Liver (tissue), 9 donors: Measurements from ENCODE around the gene STAT5B. TPM values are rescaled to one million over a fixed set of nuclear protein-coding genes. Genes with fewer than 3 reads are reported as not detected.
"Not testable (repeated sequence)": the region's sequence is repeated elsewhere in the genome, so short reads cannot be mapped to it uniquely, and the experiment has no call there.

Experiments
- DNase-seq: peaks from one replicate; pipeline ENCODE4 v3.0.0-alpha.2; 2017; ENCODE audit warnings: low spot score
- H3K27ac ChIP-seq, 2 donors: one replicate each; pipeline ENCODE4 v1.7.0; 2013; ENCODE audit warnings: inconsistent platforms in 2 of 2, low read length in 2 of 2, control low read depth in 1 of 2, low read depth in 1 of 2, mild to moderate bottlenecking in 1 of 2
- H3K27me3 ChIP-seq, 4 donors: one replicate each; pipeline versions ENCODE4 v1.6.1 to v1.7.0; 2013; ENCODE audit warnings: low read length in 3 of 4, inconsistent platforms in 1 of 4, mild to moderate bottlenecking in 1 of 4, moderate library complexity in 1 of 4; ENCODE audit not compliant: control insufficient read depth in 4 of 4, insufficient read depth in 4 of 4
- H3K36me3 ChIP-seq, 4 donors: one replicate each; pipeline versions ENCODE4 v1.6.1 to v1.7.0; 2013; ENCODE audit warnings: low read length in 3 of 4, mild to moderate bottlenecking in 3 of 4, low read depth in 1 of 4, moderate library complexity in 1 of 4; ENCODE audit not compliant: control insufficient read depth in 4 of 4, insufficient read depth in 3 of 4
- H3K4me1 ChIP-seq, 4 donors: one replicate each; pipeline versions ENCODE4 v1.6.1 to v1.7.0; 2013; ENCODE audit warnings: low read length in 3 of 4, mild to moderate bottlenecking in 3 of 4, moderate library complexity in 1 of 4; ENCODE audit not compliant: control insufficient read depth in 4 of 4, insufficient read depth in 4 of 4
- H3K4me3 ChIP-seq, 3 donors: one replicate each; pipeline versions ENCODE4 v1.6.1 to v1.7.0; 2013; ENCODE audit warnings: low read length in 3 of 3, control low read depth in 1 of 3, low read depth in 1 of 3, mild to moderate bottlenecking in 1 of 3
- H3K9ac ChIP-seq, 2 donors: one replicate each; pipeline ENCODE4 v1.7.0; 2013; ENCODE audit warnings: low read length in 2 of 2, mild to moderate bottlenecking in 2 of 2, moderate library complexity in 2 of 2, control low read depth in 1 of 2, low read depth in 1 of 2
- H3K9me3 ChIP-seq, 4 donors: one replicate each; pipeline versions ENCODE4 v1.6.1 to v1.7.0; 2013; ENCODE audit warnings: low read length in 3 of 4; ENCODE audit not compliant: control insufficient read depth in 4 of 4
- CTCF ChIP-seq: fragments of 150-350 bp; IDR thresholded peaks from 2 replicates; pipeline ENCODE4 v1.5.1; 2017; ENCODE audit warnings: improper control_type of control experiment, low read depth, low read length; ENCODE audit not compliant: missing input control
- EGR1 ChIP-seq, 2 donors: IDR thresholded peaks; 2 replicates each; pipeline ENCODE4 v1.6.1; 2016 to 2018; ENCODE audit warnings: antibody characterized with exemption in 2 of 2, low read depth in 2 of 2
- FOXA1 ChIP-seq: IDR thresholded peaks from 2 replicates; pipeline ENCODE4 v1.6.1; 2016; ENCODE audit warnings: antibody characterized with exemption
- FOXA2 ChIP-seq: IDR thresholded peaks from 2 replicates; pipeline ENCODE4 v1.6.1; 2016; ENCODE audit warnings: antibody characterized with exemption
- GABPA ChIP-seq, 2 donors: IDR thresholded peaks in 1 of 2; conservative IDR thresholded peaks in 1 of 2; 2 replicates each; pipeline ENCODE4 v1.6.1; 2016; ENCODE audit warnings: antibody characterized with exemption in 2 of 2, mild to moderate bottlenecking in 1 of 2, moderate library complexity in 1 of 2
- RAD21 ChIP-seq, 2 donors: IDR thresholded peaks; 2 replicates each; pipeline ENCODE4 v1.6.1; 2016; ENCODE audit warnings: antibody characterized with exemption in 2 of 2, mild to moderate bottlenecking in 2 of 2
- REST ChIP-seq: IDR thresholded peaks from 2 replicates; pipeline ENCODE4 v1.6.1; 2016; ENCODE audit warnings: antibody characterized with exemption, mild to moderate bottlenecking
- RXRA ChIP-seq, 2 donors: IDR thresholded peaks; 2 replicates each; pipeline ENCODE4 v1.6.1; 2017 to 2018; ENCODE audit warnings: antibody characterized with exemption in 2 of 2, mild to moderate bottlenecking in 1 of 2
- SP1 ChIP-seq: IDR thresholded peaks from 2 replicates; pipeline ENCODE4 v1.6.1; 2018; ENCODE audit warnings: antibody characterized with exemption, mild to moderate bottlenecking
- YY1 ChIP-seq: IDR thresholded peaks from 2 replicates; pipeline ENCODE4 v1.6.1; 2016; ENCODE audit warnings: antibody characterized with exemption, mild to moderate bottlenecking
- WGBS: extraction: QIAGEN DNeasy Blood & Tissue Kit; methylation state at CpG from one replicate; pipeline ENCODE4 v1.1.7; 2013; 5-methylcytosine and 5-hydroxymethylcytosine counted together
- polyA plus RNA-seq, 2 donors: library from polyadenylated mRNA; stranded (reverse) in 1 of 2; unstranded in 1 of 2; fragments of 200-250 nt in 1 of 2; fragments of >200 nt in 1 of 2; fragmentation: Nextera tagmentation in 1 of 2; extraction: Ambion mirVana in 1 of 2; gene quantifications; one replicate each; pipeline versions ENCODE4 v1.2.1 to v1.2.3, GENCODE V29; 2013 to 2015
- total RNA-seq, 2 donors: library from RNA; depleted of rRNA; stranded (reverse); fragments of >200 nt; gene quantifications; one replicate each; pipeline ENCODE4 v1.2.3, GENCODE V29; 2014
- donor health status: healthy.
- donor health status: healthy.
- donor health status: healthy.
- donor health status: healthy.
- donor health status: healthy.

The STAT5B gene
- total and polyA plus RNA-seq, 4 donors, result 6.7 to 33.9 (median 21.6) TPM

GRCh38 chr17:42322382-42323267 lies 46.4 kb upstream of the STAT5B start:
- H3K9ac ChIP-seq, result no peak overlapping the region
- H3K4me1 ChIP-seq, result peaks cover 0 to 4% (median under 1%) of the 10 kb centered on the region in 4 donors
- H3K9me3 ChIP-seq, result no peaks in the 10 kb centered on the region
- no peak overlapping the region for H3K27ac ChIP-seq
- peaks cover 16 to 90% (median 65%) of the 10 kb centered on the region in 4 donors for H3K36me3 ChIP-seq
- WGBS, result 45% methylated on average over 10 of the region's 10 CpGs
- H3K27me3 ChIP-seq, result no peaks in the 10 kb centered on the region
- peak; percentile 97 for DNase-seq
- no peak overlapping the region for H3K4me3 ChIP-seq
- TF ChIP-seq RXRA (IDR thresholded peaks at IDR 0.05) (peak in 1 of 2 donors; percentile 21), RAD21 (IDR thresholded peaks at IDR 0.05) (peak; percentile 99), GABPA (IDR thresholded peaks at IDR 0.05 in 1 of 2, conservative IDR thresholded peaks at IDR 0.05 in 1 of 2) (no peak), CTCF (peak; percentile 99)

- H3K9ac ChIP-seq, result no peak overlapping the region
- no peaks in the 10 kb centered on the region for H3K9me3 ChIP-seq
- no peak overlapping the region for H3K4me3 ChIP-seq
- no peak for DNase-seq
- TF ChIP-seq YY1 (no peak), EGR1 (IDR thresholded peaks at IDR 0.05; ENCODE audit: low read depth in 2 of 2) (no peak), SP1 (no peak), REST (no peak), FOXA1 (no peak), FOXA2 (no peak)
- H3K27me3 ChIP-seq, result no peaks in the 10 kb centered on the region
- no peak overlapping the region for H3K27ac ChIP-seq
- H3K36me3 ChIP-seq, result peaks cover 16 to 88% (median 66%) of the 10 kb centered on the region in 4 donors
- H3K4me1 ChIP-seq, result peaks cover 0 to 9% (median 3%) of the 10 kb centered on the region in 4 donors
- 87% methylated on average over 4 of the region's 4 CpGs for WGBS
Observed at GRCh38 chr17:42321555-42321954, 45.4 kb upstream of the STAT5B start.

- Histone ChIP-seq H3K36me3 (peaks cover 12 to 79% (median 66%) of the 10 kb centered on the region in 4 donors), H3K4me1 (peaks cover 0 to 17% (median 12%) of the 10 kb centered on the region in 4 donors)
- H3K9me3 ChIP-seq, DNase-seq, H3K27ac ChIP-seq, H3K9ac ChIP-seq, H3K4me3 ChIP-seq, H3K27me3 ChIP-seq: not testable (repeated sequence)
- 96% methylated on average over 6 of the region's 6 CpGs for WGBS
Observed at GRCh38 chr17:42317967-42318366, 41.8 kb upstream of the STAT5B start.
